NB4 (cell line): Measurements from ENCODE around the gene ZBTB46.

Experiments
- DNase-seq: peaks from one replicate; pipeline ENCODE4 v3.0.0; 2010; ENCODE audit warnings: low read depth
- H3K4me3 ChIP-seq: one replicate; pipeline ENCODE4 v1.5.1; 2011; ENCODE audit warnings: mild to moderate bottlenecking, low read depth, low read length, moderate library complexity
- MYC ChIP-seq: IDR thresholded peaks from 2 replicates; pipeline ENCODE4 v1.6.1; 2011; ENCODE audit warnings: low read depth, low read length
- POLR2A ChIP-seq: IDR thresholded peaks from 2 replicates; pipeline ENCODE4 v1.6.1; 2011; ENCODE audit warnings: mild to moderate bottlenecking; ENCODE audit not compliant: insufficient read length; ENCODE audit errors: extremely low read depth
- TF ChIP-seq, protein P1 (sequence below): IDR thresholded peaks from 2 replicates; pipeline ENCODE4 v1.6.1; 2011; ENCODE audit warnings: low read depth, low read length
- TF ChIP-seq, protein P2 (sequence below): IDR thresholded peaks from one replicate; pipeline ENCODE4 v1.5.1; 2012; ENCODE audit warnings: low read depth, low read length

The ZBTB46 gene

DNA sequence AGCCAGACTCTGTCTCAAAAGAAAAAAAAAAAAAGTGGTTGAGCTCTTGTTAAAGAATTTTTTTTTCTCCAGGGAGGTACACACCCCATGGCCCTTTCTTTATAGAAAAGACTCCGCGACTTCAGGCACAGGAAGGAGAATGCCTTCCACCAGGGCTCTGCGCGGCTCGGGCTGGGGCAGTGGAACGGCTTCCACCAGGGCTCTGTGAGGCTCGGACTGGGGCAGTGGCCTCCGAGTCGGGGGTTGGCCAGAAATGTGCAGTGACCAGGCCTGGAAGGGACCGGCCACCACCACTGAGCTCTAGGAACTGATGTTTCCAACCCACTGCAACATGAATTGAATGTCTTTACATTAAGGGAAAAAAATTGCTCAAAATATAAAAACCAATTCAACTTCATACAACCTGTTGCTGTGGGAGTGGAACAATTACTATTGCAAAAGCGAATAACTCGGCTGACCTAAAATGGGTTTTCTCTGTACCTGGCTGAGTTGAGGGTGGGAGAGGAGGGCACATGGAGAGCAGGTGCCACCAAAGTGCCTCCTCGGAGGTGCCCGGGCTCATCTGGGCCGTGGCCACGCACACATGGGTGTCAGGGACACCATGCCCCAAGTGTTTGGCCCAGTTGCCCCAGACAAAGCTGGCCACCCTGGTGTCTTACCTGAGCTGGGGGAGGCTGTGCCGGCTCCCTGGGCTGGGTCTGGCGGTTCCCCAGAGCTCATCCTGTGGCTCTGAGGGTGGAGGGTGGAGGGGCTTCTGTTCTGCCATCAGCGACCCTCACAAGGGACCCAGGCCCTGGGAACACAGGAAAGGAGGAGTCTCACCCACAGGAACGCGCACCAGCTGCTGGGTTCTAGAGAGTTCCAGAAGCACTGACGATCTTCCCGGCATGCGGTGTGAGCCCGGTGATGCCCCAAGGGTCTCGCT is 62.2 kb downstream of the ZBTB46 start:
- H3K4me3 ChIP-seq: no peak overlapping the region
- DNase-seq: no peak
- TF ChIP-seq, protein P1, sequence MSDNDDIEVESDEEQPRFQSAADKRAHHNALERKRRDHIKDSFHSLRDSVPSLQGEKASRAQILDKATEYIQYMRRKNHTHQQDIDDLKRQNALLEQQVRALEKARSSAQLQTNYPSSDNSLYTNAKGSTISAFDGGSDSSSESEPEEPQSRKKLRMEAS: no peak
- TF ChIP-seq POLR2A (no peak), MYC (no peak)
- TF ChIP-seq, protein P2, sequence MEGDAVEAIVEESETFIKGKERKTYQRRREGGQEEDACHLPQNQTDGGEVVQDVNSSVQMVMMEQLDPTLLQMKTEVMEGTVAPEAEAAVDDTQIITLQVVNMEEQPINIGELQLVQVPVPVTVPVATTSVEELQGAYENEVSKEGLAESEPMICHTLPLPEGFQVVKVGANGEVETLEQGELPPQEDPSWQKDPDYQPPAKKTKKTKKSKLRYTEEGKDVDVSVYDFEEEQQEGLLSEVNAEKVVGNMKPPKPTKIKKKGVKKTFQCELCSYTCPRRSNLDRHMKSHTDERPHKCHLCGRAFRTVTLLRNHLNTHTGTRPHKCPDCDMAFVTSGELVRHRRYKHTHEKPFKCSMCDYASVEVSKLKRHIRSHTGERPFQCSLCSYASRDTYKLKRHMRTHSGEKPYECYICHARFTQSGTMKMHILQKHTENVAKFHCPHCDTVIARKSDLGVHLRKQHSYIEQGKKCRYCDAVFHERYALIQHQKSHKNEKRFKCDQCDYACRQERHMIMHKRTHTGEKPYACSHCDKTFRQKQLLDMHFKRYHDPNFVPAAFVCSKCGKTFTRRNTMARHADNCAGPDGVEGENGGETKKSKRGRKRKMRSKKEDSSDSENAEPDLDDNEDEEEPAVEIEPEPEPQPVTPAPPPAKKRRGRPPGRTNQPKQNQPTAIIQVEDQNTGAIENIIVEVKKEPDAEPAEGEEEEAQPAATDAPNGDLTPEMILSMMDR: no peak

DNA sequence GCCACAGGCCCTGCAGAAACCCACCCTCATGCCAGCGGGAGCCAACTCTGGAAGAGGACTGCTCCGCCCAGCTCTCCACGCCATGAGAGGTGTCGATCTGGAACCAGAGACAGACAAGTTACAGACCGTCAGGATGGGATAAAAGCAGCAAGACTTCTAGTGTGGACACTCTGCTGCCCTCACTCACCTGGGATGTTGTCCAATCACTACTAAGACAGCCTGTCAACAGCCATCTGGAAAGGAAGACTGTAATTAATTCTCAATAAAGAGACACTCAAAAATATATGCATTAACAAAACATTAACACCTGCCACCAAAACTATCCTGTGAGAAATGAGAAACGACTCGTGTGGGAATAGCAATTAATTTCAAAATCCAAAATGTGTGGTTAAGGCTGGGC is 63.2 kb downstream of the ZBTB46 start:
- no peak for TF ChIP-seq POLR2A
- TF ChIP-seq MYC: no peak
- TF ChIP-seq, protein P1: no peak
- TF ChIP-seq, protein P2: no peak
- DNase-seq: no peak
- H3K4me3 ChIP-seq: no peak overlapping the region

DNA sequence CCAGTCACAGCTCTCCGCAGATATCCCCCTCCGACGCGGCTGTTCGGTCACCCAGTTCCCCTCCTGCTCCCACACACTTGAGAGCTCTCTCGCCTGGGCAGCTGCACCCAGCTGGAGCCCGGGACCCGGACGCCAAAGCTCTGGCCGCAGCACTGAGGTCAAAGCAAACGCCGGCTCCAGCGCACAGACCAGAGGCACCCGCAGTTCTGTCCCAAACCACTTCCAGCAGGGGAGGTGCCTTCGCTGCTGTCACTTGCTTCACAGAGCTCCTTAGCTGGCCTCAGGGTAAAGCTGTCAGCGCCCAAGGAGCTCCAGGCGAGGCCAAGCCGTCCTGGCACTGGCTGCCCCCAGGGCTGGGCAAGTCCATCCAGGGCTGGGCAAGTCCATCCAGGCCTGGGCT is 63.6 kb downstream of the ZBTB46 start:
- H3K4me3 ChIP-seq: no peak overlapping the region
- TF ChIP-seq POLR2A (no peak), MYC (no peak)
- TF ChIP-seq, protein P1: no peak
- TF ChIP-seq, protein P2: no peak

DNA sequence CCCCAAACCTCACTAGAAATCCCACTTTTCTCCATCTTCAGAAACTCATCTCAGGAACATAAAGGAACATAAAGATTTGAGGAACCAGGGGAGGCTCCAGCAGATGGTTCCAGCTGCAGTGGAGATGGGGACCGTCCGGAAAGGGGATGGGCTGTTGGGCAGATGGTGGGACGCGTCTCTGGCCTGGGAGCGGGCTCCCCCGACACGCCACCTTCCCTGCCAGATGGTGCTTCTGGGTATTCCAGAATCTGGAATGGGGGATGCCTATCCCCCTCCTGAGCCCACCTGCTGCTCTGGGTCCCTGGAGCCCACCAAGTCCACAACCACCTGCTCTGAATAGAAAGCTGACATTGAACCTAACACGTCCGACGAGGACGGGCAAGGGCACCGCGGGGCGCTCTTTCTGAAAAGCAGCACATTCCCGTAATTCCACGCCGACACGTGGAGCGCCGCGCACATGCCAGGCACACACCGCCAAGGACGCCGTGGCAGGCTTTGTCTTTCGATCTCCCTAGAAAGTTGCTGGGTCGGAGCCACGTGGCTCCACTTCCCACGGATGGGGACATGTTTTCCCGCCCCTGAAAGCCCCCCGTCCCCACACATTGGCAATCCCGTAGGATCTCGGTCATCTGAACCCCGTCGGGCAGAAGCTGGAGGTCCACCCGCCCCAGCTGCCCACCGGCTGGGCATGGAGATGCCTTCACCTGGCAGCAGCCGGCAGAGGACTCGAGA is 64.2 kb downstream of the ZBTB46 start:
- no peak overlapping the region for H3K4me3 ChIP-seq
- no peak for DNase-seq
- TF ChIP-seq POLR2A (no peak), MYC (no peak)
- TF ChIP-seq, protein P2: no peak
- TF ChIP-seq, protein P1: no peak

More for the DNA sequence above, 63.6 kb downstream of the ZBTB46 start:
- no peak for DNase-seq

DNA sequence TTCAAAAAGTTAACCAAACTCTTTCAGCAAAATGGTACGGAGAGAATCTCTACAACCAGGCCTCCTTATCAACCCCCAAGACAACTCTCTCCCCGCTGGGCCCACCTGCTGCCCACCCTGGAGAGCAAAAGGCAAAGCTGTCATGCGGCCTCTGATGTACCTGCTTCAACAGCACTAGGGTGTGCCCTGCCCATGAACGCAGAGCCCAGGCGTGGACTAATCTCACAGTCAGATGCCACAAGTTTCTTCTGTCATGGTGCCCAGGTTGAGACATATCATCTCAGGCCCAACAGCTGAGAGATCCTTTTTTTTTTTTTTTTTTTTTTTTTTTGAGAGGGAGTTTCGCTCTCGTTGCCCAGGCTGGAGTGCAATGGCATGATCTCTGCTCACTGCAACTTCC is 65.2 kb downstream of the ZBTB46 start:
- TF ChIP-seq POLR2A (no peak), MYC (no peak)
- TF ChIP-seq, protein P1: no peak
- TF ChIP-seq, protein P2: no peak

More for the DNA sequence above, 65.2 kb downstream of the ZBTB46 start:
- DNase-seq: no peak
- H3K4me3 ChIP-seq: no peak overlapping the region
